ENCODE data around the gene CCDC102B. TPM values are rescaled to one million over a fixed set of nuclear protein-coding genes. Genes with fewer than 3 reads are reported as not detected.
A peak's percentile ranks its signal among the peaks of the same experiment; 100 is the strongest.

The CCDC102B gene
- total RNA-seq, 1 experiment from 2014 or later: 2.4 TPM

DNA sequence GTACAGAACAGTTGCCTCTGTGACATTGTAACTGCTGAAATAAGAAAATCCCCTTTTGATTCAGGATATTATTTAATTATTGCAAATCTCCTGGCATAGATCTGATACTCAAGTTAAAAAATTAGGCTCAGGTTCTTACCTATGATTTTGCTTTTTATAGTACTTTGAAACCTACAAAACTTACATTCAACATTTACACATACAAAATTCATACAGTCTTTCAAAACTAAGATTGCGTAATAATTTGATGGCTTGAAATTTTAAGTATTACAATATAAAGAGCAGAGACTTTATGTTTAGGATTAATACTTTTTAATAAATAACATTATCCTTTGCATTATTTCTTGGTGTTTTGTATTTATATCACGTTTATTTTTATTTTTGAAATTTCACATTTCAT is 291.1 kb downstream of the CCDC102B start:
- ATAC-seq: no peak
- no peaks in the 10 kb centered on the region for H3K9me2 ChIP-seq (replicated peaks; ENCODE audit: low read length)
- no peak overlapping the region for H3K4me2 ChIP-seq (ENCODE audit: low read length)
- no peaks in the 10 kb centered on the region for H3F3A ChIP-seq (ENCODE audit: low read length, unreplicated experiment)
- no peaks in the 10 kb centered on the region for H3K9me3 ChIP-seq (ENCODE audit: low read length)
- TF ChIP-seq EZH2phosphoT487 (IDR thresholded peaks at IDR 0.05; ENCODE audit: borderline replicate concordance, low read length) (no peak), EZH2 (IDR thresholded peaks at IDR 0.05; ENCODE audit: low read length, unreplicated experiment) (no peak)
- TF ChIP-seq, protein P1, sequence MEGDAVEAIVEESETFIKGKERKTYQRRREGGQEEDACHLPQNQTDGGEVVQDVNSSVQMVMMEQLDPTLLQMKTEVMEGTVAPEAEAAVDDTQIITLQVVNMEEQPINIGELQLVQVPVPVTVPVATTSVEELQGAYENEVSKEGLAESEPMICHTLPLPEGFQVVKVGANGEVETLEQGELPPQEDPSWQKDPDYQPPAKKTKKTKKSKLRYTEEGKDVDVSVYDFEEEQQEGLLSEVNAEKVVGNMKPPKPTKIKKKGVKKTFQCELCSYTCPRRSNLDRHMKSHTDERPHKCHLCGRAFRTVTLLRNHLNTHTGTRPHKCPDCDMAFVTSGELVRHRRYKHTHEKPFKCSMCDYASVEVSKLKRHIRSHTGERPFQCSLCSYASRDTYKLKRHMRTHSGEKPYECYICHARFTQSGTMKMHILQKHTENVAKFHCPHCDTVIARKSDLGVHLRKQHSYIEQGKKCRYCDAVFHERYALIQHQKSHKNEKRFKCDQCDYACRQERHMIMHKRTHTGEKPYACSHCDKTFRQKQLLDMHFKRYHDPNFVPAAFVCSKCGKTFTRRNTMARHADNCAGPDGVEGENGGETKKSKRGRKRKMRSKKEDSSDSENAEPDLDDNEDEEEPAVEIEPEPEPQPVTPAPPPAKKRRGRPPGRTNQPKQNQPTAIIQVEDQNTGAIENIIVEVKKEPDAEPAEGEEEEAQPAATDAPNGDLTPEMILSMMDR (conservative IDR thresholded peaks at IDR 0.05; ENCODE audit: low read depth, low read length): no peak
- no peaks in the 10 kb centered on the region for H3K36me3 ChIP-seq (ENCODE audit: low read depth, low read length)
- H3K27me3 ChIP-seq (ENCODE audit: low read length): no peaks in the 10 kb centered on the region
- no peaks in the 10 kb centered on the region for H3K79me2 ChIP-seq (ENCODE audit: low read length)
- H3K4me1 ChIP-seq (ENCODE audit: insufficient read depth, low read length): no peaks in the 10 kb centered on the region
- H2AFZ ChIP-seq (ENCODE audit: low read length): no peak overlapping the region
- no peak overlapping the region for H3K4me3 ChIP-seq (ENCODE audit: low read length)
- POLR2A ChIA-PET (ENCODE audit: unreplicated experiment): no interaction called here
- CTCF ChIA-PET: no interaction called here
- no TSS peak for BruUV-seq (replicated peaks)
- no peak overlapping the region for H3K9ac ChIP-seq (ENCODE audit: low read length)
- intact Hi-C loops (cut with micrococcal nuclease): no loop called here
- no peaks in the 10 kb centered on the region for H4K20me1 ChIP-seq (ENCODE audit: low read length)
- DNase-seq: no peak
- no peak overlapping the region for H3K27ac ChIP-seq (ENCODE audit: low read length)

DNA sequence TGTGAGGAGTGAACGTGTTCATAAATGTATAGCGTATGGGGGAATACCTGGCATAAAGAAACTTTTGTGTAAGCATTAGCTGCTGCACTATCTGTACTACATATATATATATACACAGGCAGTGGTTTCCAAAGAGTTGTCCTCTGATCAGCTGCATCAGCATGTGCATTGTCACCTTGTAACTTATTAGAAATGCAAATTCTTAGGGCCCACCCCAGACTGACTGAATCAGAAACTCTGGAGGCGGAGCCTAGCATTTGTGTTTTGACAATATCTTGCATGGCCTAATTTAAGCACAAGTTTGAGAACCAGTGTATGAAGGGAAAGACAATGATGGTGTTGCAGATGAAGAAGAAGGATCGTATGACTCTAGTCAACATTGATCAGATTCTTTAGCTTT is 299.5 kb downstream of the CCDC102B start:
- Histone ChIP-seq H3F3A (ENCODE audit: low read length, unreplicated experiment) (no peaks in the 10 kb centered on the region), H3K4me2 (ENCODE audit: low read length) (no peak overlapping the region)
- no peak for ATAC-seq

DNA sequence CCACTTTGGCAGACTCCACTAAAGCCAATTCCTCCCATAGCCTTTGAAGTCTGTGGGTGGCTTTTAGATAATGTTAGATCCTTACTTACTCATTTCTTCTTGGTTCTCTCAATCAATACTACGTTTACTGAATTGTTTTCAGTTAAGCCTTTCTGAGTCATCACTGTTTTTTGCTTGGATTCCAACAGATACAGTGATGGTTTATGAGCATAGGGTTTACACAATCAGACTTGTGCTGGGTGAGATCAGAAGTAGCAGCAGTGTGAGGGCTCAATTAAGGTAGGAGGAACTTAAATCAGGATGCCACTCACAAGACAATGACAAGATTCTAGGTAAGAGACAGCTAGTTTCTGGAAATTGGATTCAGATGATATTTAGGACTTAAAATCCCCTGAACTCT is 305.1 kb downstream of the CCDC102B start:
- ATAC-seq: peak; percentile 48

More for the DNA sequence above, 299.5 kb downstream of the CCDC102B start:
- H3K4me1 ChIP-seq (ENCODE audit: insufficient read depth, low read length): no peaks in the 10 kb centered on the region
- no peak overlapping the region for H2AFZ ChIP-seq (ENCODE audit: low read length)
- BruUV-seq (replicated peaks): no TSS peak
- no peaks in the 10 kb centered on the region for H3K79me2 ChIP-seq (ENCODE audit: low read length)
- no peak for TF ChIP-seq EZH2 (IDR thresholded peaks at IDR 0.05; ENCODE audit: low read length, unreplicated experiment)
- TF ChIP-seq EZH2phosphoT487 (IDR thresholded peaks at IDR 0.05; ENCODE audit: borderline replicate concordance, low read length): no peak
- TF ChIP-seq, protein P1 (conservative IDR thresholded peaks at IDR 0.05; ENCODE audit: low read depth, low read length): no peak
- intact Hi-C loops (cut with micrococcal nuclease): no loop called here
- POLR2A ChIA-PET (ENCODE audit: unreplicated experiment): no interaction called here
- H3K36me3 ChIP-seq (ENCODE audit: low read depth, low read length): no peaks in the 10 kb centered on the region
- CTCF ChIA-PET: no interaction called here
- H3K9me3 ChIP-seq (ENCODE audit: low read length): no peaks in the 10 kb centered on the region
- H4K20me1 ChIP-seq (ENCODE audit: low read length): no peaks in the 10 kb centered on the region
- no peak for DNase-seq
- no peak overlapping the region for H3K27ac ChIP-seq (ENCODE audit: low read length)
- no peak overlapping the region for H3K9ac ChIP-seq (ENCODE audit: low read length)
- no peak overlapping the region for H3K4me3 ChIP-seq (ENCODE audit: low read length)
- H3K27me3 ChIP-seq (ENCODE audit: low read length): no peaks in the 10 kb centered on the region
- no peaks in the 10 kb centered on the region for H3K9me2 ChIP-seq (replicated peaks; ENCODE audit: low read length)

More for the DNA sequence above, 305.1 kb downstream of the CCDC102B start:
- H3K27ac ChIP-seq (ENCODE audit: low read length): no peak overlapping the region
- no peaks in the 10 kb centered on the region for H3K36me3 ChIP-seq (ENCODE audit: low read depth, low read length)
- H3K4me2 ChIP-seq (ENCODE audit: low read length): no peak overlapping the region
- no peaks in the 10 kb centered on the region for H3K79me2 ChIP-seq (ENCODE audit: low read length)
- H3K9ac ChIP-seq (ENCODE audit: low read length): no peak overlapping the region
- H3F3A ChIP-seq (ENCODE audit: low read length, unreplicated experiment): no peaks in the 10 kb centered on the region
- POLR2A ChIA-PET (ENCODE audit: unreplicated experiment): no interaction called here
- no peaks in the 10 kb centered on the region for H3K9me2 ChIP-seq (replicated peaks; ENCODE audit: low read length)
- no peak overlapping the region for H3K4me3 ChIP-seq (ENCODE audit: low read length)
- intact Hi-C loops (cut with micrococcal nuclease): no loop called here
- H4K20me1 ChIP-seq (ENCODE audit: low read length): no peaks in the 10 kb centered on the region
- no peaks in the 10 kb centered on the region for H3K9me3 ChIP-seq (ENCODE audit: low read length)
- TF ChIP-seq EZH2 (IDR thresholded peaks at IDR 0.05; ENCODE audit: low read length, unreplicated experiment) (no peak), EZH2phosphoT487 (IDR thresholded peaks at IDR 0.05; ENCODE audit: borderline replicate concordance, low read length) (no peak)
- TF ChIP-seq, protein P1 (conservative IDR thresholded peaks at IDR 0.05; ENCODE audit: low read depth, low read length): no peak
- H3K4me1 ChIP-seq (ENCODE audit: insufficient read depth, low read length): no peaks in the 10 kb centered on the region
- BruUV-seq (replicated peaks): no TSS peak
- CTCF ChIA-PET: no interaction called here
- no peak for DNase-seq
- no peaks in the 10 kb centered on the region for H3K27me3 ChIP-seq (ENCODE audit: low read length)
- no peak overlapping the region for H2AFZ ChIP-seq (ENCODE audit: low read length)

Other genes starting within 250 kb of the CCDC102B start
- 39.1 and 50.1 TPM in 2 replicates for gene TMX3, start 83.0 kb upstream of the CCDC102B start, total RNA-seq (2014; rRNA removed)